HG03354 (cell line): ENCODE data around the gene EFHB.
"Not testable (repeated sequence)": the region's sequence is repeated elsewhere in the genome, so short reads cannot be mapped to it uniquely, and the experiment has no call there.

Source experiments
- ATAC-seq: cut with Tn5 transposase; IDR thresholded peaks from one replicate; pipeline ENCODE4 v1.9.1; 2021; ENCODE audit warnings: mild to moderate bottlenecking; ENCODE audit not compliant: unreplicated experiment, poor library complexity, severe bottlenecking

EFHB gene

GRCh38 chr3:19855318-19855717, 78.7 kb downstream of the EFHB start:
- not testable (repeated sequence) for ATAC-seq

GRCh38 chr3:19846609-19847008, 87.4 kb downstream of the EFHB start:
- not testable (repeated sequence) for ATAC-seq
